Measurements from ENCODE around the gene ARFGAP1.

ARFGAP1 gene

DNA sequence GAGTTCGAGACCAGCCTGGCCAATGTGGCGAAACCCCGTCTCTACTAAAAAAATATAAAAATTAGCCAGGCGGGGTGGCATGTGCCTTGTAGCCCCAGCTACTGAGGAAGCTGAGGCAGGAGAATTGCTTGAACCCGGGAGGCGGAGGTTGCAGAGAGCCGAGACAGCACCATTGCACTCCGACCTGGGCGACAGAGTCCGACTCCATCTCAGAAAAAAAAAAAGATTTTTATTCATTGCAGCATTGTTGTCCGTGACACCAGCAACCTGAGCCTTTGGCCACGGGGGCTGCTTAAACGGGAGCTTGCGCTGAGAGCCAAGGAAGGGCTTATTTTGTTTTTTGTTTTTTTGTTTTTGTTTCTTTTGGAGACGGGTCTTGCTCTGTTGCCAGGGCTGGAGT, 7.3 kb downstream of the ARFGAP1 start:
- no peak for DNase-seq (ENCODE audit: low spot score)

DNA sequence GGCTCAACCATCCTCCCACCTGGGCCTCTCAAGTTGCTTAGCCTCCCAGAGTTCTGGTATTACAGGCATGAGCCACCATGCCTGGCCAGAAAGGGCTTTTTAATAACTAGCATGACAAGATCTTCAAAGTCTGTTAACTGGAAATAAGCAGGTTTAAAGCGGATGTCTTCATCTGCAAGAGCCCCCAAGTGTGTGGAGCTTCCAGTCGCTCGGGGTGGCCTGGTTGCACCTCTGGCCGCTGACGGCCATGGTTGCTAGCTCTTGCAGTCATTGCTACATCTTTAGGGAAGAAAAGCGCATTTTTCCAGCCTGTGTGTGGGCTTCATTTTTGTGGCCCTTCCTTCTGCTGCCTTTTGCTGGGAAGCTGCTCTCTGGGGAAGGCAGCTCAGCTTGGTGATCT, 7.8 kb downstream of the ARFGAP1 start:
- no peak for DNase-seq (ENCODE audit: low spot score)

DNA sequence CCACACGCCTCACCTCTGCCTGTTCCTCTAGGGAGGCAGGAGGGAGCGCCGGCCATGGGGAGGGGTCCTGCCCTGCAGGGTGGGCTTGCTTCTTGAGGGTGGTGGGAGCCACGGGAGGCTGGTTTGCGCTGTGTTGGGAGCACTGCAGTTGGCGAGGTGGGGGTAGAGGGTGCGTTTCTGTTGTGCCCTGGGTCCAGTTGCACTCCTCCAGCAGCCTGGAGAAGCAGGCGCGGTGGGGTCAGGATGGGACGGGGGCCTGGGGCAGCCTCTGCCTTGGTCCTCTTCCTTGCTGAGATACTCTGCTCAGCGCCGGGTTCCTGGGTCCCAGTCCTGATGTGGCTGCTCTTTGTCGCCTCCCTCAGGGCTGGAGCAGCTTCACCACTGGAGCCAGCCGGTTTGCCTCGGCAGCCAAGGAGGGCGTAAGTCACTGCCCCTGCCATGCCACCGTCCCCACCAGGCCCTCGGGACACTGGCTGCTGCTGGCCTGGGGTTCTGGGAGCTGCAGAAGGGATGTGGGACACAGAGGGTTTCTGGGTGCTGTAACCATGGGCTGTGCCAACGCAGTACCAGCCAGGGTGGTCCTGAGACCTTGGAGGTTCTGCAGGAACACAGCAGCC, 8.4 kb downstream of the ARFGAP1 start:
- DNase-seq (ENCODE audit: low spot score) = peak; percentile 77

DNA sequence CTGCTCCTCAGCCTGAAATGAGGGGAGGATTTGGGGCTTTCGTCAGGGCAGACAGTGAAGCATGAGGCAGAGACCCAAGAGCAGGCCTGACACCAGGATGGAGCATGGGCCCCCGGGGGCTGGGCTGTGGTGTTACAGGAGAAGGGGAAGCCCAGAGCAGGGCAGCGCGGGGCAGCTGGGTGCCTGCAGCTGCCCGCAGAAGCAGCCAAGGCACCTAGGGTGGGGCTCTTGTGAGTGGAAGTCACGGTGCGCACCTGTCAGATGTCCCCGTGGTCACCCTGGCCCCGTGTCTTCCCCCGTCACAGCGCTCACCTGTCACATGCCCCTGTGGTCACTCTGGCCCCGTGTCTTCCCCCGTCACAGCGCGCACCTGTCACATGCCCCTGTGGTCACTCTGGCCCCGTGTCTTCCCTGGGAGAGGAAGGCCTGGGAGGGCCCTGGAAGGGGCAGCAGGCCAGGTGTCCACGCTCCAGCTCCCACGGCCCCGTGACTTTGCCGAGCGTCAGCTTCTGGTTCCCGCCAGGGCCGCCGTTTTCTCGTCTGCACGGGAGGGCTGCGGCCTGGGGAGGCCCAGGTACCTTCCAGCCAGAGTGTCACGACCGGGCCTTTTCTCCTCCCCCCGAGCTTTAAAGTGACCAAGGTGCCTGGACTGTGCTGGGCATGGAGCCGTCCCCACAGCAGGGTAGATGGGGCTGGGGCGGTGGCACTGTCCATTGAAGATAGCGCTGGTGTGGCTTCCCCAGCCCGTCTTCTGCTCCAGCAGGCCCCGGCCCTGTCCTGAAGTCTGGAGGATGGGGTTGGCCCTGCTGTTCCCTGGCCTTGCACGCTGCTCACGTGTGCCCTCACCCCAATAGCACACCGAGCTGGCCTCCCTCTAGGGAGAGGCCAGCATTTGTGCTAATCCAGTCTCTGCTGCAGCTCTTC, 9.4 kb downstream of the ARFGAP1 start:
- no peak for DNase-seq (ENCODE audit: low spot score)

DNA sequence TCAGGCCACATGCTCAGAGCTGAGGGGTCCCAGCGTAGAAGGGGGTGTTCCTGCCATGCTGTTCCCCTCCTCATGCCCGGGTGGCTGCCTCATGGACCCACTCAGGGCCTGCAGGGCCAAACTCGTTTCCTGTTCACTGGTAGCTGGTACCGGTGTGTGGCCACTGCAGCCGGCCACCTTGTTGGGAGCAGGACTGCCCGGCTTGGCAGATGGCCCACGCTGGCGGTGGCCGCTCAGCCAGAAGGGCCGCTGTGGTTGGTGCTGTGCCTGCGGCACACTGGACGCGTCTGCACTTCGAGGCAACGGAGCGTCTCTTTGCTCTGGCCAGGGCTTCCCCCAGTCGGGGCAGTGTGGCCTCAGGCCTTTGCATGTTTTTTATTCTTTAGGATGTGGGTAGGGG, 10.3 kb downstream of the ARFGAP1 start:
- no peak for DNase-seq (ENCODE audit: low spot score)

DNA sequence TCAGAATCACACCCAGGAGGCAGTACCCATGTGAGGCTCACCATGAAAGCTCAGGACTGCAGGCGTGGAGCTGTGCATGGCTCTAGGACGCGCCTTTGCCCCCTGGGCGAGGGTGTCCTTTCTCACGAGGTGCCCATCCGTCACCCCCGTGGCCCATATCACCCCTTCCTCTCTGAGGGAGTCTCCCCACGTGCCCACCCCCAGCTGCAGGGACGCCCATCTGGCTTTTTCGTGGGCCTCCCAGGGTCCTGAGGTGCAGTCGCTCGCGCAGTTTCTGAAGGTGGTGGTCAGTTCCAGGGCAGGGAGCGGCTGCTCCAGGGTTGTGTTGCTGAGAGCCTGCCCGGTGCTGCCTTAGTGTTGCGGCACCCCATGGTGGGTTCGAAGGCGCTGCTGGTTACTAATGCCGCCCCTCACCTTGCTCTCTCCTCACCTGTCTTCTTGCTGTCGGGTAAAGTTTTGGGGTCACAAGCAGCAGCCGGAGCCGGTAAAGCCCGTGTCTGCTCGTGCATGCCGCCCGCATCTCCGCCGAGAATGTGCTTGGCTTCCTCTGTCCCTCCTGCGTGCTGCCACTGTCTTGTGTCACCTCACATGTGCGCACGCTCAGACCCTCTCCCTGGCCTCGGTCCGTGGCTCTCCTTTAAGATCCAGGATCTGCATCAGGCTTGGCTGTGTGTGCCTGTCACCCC, 10.9 kb downstream of the ARFGAP1 start:
- no peak for DNase-seq (ENCODE audit: low spot score)

DNA sequence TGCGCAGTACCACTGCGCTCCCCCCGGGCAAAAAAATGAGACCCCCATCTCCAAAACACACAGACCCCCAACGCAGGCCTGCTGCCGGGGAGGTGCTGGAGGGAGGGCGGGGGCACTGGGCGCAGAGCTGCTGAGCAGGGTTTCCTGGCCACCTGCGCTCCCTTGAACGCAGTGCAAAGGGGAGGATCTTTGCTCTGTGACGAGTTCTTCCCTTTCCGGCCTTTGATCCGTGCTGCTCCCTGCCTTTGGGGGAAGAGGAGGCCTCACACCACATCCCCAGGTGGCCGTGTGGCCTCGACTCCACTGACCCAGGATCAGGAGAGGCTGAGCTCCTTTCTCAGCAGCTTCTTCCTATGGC, 11.4 kb downstream of the ARFGAP1 start:
- DNase-seq (ENCODE audit: low spot score) = no peak

DNA sequence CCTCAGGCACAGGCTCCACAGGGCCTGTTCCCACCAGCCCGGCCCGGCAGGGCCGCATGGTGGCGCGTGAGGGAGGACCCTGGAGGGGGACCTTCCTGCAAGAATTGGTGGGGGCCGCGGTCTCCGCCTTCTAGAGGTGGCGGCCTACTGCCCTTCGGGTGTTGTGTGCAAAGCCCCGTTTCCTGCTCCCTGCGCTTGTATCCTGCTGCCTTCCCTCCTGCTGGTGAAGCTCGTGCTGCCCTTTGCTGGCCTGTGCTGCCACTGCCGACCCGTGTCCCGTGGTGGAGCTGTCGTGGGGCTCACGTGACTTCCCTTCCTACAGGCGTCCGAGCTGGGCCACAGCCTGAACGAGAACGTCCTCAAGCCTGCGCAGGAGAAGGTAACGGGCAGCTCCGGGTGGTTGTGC, 11.9 kb downstream of the ARFGAP1 start:
- no peak for DNase-seq (ENCODE audit: low spot score)

DNA sequence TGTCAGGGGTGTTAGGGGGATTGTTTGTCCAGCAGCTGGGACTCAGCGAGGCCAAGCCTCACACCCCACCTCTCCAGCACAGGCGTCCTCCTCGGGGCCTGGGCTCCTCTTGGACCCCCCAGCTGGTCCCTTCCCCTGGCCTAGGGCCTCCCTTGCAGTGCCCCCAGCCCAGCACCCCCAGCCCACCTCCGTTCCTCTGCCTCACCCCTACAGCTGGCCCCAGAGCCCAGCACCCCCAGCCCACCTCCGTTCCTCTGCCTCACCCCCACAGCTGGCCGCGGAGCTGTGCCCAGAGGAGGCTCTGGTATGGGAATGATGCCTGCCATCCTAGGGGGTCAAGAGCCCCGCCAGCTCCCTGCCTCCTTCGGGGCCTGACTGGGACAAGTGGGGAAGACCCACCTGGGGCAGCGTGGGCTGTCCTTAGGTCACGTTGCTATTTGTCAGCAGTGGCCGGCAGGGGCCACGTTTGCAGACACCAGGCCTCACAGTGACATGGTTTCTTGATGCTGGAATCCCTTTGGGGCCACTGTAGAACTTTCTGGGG, 12.4 kb downstream of the ARFGAP1 start:
- DNase-seq (ENCODE audit: low spot score) = no peak

DNA sequence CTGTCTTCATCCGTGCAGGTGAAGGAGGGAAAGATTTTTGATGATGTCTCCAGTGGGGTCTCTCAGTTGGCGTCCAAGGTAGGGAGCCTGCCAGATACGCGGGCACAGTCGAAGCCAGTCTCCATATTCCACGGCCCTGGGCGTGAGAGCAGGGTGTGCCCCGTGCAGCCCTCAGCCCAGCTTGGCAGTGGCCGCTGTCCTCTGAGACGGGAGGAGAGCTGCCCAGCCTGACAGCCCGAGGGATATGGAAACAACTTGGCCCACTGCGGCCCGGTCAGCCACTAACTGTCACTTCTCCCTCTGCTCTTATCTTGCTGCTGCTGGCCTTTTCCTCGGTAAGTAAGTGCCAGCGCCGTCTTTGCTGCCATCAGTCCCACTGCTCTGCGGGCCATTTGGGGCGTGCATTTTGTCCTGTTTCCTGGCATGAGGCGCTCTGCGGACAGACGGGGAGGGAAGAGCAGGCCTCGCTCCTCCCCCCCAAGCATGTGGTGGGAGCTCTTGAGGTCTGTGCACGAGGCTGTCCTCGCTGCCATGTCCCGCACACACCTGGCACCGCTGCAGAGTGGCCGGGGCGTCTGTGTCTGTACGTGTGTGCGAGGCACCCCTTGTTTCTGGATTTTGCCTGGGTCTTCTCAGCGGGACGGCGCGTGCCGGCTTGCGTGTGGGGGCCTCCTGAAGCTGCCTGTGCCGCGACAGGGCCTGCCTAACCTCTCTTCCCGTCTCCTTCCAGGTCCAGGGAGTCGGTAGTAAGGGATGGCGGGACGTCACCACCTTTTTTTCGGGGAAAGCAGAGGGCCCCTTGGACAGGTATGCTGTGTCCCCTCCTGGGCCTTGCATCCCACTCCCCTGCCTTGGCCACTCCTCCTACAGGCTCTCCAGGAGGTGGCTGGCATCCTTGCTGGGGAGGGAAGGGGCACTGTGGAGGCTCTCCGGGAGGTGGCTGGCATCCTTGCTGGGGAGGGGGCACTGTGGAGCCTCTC, 13.3 kb downstream of the ARFGAP1 start:
- DNase-seq (ENCODE audit: low spot score) = no peak

DNA sequence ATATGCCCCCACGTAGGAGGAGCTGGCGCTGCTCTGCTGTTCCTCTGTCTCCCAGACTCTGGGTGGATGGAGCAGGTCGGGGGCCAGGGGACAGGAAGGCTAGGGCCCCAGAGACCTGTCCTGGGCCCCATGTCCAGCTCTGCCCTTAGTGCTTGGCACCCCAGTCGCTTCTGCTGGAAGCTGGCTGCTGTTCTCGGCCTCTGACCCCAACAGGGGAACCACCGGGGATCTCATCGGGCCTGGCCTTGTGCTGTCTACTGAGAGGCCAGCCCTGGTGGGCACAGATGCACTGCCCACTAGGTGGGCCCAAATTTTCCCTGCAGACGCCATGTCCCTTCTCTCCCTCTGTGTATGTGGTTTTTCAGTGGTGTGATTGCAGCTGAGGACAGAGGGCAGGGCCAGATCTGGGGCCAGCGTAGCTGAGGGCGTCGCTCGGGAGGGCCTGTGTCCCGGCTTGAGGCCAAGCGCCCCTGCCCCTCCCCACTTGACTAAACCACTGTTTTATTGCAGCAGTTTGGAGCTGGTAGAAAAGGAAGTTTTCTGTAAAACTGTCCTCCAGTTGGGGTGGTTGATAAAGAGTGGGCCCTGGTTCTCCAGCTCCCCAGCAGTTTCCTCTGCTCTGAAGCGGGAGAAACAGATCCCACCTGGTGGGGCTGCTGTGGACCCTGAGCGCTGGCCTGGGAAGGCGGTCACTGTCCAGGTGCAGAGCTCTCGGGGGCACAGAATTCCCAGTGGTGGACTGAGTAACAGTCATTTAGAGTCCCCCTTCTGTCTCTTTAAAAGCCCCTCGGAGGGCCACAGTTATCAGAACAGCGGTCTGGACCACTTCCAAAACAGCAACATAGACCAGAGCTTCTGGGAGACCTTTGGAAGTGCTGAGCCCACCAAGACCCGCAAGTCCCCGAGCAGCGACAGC, 14.4 kb downstream of the ARFGAP1 start:
- no peak for DNase-seq (ENCODE audit: low spot score)

DNA sequence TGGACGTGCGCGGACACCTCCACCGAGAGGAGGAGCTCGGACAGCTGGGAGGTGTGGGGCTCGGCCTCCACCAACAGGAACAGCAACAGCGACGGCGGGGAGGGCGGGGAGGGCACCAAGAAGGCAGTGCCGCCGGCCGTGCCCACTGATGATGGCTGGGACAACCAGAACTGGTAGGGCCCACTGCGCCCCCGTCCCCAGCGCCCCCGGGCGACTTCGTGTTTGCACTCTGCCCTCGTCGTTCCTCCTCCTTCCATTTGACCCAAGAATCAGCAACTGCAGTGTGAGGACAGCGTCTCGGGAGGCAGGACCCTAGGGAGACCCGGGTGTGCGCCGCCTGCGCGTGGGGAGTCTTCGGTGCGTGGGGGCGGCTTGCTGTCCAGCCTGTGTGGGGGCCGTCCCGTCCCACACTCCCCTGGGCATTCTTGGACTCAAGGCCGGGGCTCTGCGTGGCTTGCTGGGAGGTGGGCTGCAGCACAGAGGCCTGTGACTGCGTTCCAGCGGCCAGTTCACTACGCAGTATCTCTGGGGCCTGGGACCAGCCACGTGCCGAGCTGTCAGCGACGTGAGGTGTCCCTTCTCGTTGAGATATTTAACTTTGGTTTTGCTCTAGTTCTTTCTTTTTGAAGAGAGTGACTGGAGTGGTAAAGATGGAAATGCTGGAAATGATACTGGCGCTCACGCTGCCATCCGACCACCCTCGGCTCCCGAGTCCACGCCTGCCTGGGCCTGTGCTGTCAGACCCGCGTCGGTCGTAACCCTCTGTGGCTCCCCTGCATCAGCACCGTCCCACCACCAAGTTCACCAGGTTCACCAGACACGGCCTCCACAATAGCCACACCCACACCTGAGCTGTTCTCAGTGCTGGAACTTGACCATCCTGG, 15.3 kb downstream of the ARFGAP1 start:
- no peak for DNase-seq (ENCODE audit: low spot score)

DNA sequence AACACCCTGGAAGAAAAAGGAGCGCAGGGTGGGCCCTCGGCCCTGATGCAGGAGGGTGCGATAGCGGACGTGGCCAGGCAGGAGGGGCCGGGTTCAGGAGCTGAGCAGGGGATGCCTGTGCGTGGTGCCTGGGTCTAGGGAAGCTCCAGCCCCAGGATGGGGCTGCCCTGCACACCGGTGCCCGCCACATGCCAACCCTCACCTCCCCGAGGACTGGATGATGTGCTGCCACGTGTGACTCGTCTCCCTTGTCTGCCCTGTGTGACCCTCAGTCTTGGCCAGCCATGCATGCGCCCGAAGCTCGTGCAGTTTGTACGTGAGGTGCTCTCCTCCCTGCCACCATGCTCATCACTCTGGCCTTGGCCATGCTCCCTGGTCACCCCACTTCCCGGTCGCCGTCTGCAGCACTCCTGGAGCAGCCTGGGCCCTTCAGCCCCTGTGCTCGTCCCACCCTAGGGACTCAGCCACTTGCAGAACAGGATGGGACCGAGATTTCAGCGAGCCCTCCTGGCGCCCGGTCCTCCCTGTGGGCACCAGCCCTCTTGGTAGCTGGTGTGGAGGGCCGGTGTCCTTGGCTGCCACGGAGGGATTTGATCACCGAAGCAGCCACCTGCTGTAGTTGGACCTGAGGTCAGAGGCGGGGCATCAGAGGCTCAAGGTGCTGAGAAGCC, 16.1 kb downstream of the ARFGAP1 start:
- no peak for DNase-seq (ENCODE audit: low spot score)

DNA sequence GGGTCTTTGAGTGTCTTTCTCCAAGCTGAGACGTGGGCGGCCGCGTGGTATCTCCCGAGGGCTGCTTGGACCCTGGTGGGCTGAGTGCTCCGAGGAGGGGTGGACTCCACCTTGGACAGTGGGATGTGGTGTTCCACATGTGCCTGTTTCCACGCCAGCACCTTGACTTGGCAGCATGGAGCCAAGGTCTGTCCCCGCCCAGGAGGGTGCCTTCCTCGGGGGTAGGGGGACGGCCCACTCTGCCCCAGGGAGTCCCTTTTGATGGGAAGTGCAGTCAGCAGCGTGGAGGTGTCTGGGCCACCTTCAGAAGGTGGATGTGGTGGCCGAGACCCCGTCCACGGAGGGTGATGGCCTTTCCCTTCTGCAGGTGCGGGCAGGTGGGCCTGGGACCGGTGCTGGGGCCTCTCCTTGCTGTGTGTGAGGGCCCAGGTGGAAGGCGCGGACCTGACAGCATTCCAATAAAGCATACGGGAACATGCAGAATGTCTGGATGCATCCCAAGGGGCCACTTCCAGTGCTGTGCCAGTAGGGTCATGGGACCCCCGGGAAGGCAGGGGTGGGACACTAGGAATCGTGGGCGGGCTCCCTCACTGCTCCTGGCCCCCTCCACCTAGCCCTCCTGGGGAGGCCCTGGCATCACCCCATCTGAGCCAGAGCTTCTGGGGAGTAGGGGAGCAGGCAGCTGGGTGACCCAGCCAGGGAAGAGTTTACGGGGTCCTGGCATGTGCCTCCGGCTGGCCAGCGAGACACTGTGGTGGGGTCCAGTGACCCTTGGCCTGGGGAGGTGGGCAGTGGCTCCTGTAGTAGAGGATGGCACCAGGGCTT, 16.9 kb downstream of the ARFGAP1 start:
- DNase-seq (ENCODE audit: low spot score) = no peak

DNA sequence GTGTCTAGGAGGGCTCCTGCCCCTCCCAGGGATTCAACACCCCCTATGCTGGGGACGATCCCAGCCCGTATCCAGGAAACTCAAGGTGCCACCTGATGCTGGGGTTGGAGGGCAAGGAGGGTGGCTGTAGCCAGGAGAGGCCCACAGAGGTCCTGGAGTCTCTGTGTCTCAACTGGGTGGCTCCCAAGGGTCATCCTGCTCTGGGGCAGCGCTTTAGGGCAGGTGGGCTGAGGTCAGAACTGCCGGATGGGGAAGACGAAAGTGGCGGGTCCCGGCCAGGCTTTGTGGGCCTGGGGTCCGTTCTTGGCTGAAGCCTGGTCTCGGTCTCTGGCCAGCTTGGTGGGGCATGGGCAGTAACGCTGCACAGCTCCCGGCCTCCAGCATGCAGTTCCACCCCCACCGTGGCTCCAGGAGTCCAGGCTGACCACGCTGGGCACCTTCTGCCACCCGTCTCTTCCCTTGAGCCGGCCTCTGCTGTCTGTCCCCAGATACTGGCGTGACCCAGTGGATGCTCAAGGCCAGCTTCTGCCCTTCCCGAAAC, 17.6 kb downstream of the ARFGAP1 start:
- no peak for DNase-seq (ENCODE audit: low spot score)

DNA sequence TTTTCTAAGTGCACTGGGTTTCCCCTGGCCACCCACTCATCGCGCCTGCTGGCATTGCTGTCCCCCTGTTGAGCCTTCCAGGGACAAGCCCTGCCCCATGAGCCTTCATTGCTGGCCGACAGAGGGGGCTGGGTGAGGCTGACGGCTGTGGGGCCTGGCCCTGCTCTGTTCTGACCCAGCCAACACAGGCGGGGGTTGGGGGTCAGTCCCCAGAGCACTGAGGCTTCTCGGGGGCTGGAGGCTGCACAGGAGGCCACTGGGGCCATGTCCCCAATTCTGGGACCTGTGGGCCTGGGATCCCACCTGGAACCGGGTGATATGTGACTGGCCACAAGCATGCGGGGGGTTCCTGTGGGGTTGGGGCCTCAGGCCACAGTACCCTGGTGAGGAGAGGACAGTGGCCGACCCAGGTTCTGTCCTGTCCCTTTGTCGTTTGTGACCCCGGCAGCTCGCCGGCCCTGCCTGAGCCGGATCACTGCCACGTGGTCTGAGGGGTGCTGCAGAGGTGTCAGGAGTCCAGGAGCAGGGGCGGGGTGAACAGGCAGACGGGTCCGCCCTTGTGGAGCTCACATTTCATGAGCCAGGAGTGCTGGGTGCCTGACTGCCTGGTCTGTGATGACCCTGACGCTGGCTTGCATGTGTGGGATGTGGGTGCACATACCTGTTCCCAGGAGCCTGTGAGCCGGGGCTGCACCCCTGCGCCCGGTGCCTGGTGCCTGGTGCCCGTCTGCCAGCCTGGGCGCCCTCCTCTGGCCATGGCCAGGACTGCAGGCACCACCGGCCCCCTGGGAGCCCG, 18.3 kb downstream of the ARFGAP1 start:
- DNase-seq (ENCODE audit: low spot score) = peak; percentile 91

DNA sequence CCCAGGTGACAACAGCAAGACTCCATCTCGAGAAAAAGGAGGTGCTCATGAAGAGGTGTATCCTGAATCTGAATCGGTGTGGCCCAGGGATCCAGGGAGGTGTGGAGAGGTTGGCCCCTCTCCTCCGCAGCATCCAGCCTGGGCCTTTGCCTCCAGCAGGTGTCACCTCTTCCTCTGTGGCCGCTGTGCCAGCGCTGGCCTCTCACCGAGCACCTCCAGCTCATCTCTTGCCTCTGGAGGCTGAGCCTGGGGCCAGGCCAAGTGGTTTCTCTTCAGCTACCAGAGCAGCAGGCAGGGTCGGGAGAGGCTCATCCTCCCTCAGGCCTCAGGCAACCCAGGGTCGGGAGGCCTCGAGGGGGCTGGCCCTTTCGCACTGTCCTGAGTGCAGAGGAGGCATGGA, 19.2 kb downstream of the ARFGAP1 start:
- DNase-seq (ENCODE audit: low spot score) = no peak

Data from HuH-7 (cell line).